GM18909 (cell line): ENCODE measurements around the gene ZFPM1.
A peak's percentile ranks its signal among the peaks of the same experiment; 100 is the strongest.
"Not testable (repeated sequence)": the region's sequence is repeated elsewhere in the genome, so short reads cannot be mapped to it uniquely, and the experiment has no call there.

ENCODE experiments used
- ATAC-seq: cut with Tn5 transposase; IDR thresholded peaks from one replicate; pipeline ENCODE4 v1.9.1; 2021; ENCODE audit warnings: mild to moderate bottlenecking; ENCODE audit not compliant: unreplicated experiment, poor library complexity

ZFPM1 gene

GRCh38 chr16:88477631-88478519 lies 24.8 kb downstream of the ZFPM1 start:
- ATAC-seq = no peak

- no peak for ATAC-seq
These were observed 26.1 kb downstream of the ZFPM1 start for GRCh38 chr16:88478889-88479792.

GRCh38 chr16:88479793-88480760 lies 27.0 kb downstream of the ZFPM1 start:
- peak; percentile 63 for ATAC-seq

GRCh38 chr16:88480829-88481228 lies 27.7 kb downstream of the ZFPM1 start:
- no peak for ATAC-seq

- no peak for ATAC-seq
These were observed 28.8 kb downstream of the ZFPM1 start for GRCh38 chr16:88481851-88482250.

GRCh38 chr16:88482630-88483391 lies 29.7 kb downstream of the ZFPM1 start:
- no peak for ATAC-seq

- ATAC-seq = no peak
These were observed 30.2 kb downstream of the ZFPM1 start for GRCh38 chr16:88483392-88483641.

GRCh38 chr16:88484505-88485365 lies 31.7 kb downstream of the ZFPM1 start:
- no peak for ATAC-seq

- ATAC-seq = not testable (repeated sequence)
These were observed 32.3 kb downstream of the ZFPM1 start for GRCh38 chr16:88485366-88485741.

- ATAC-seq = no peak
These were observed 33.5 kb downstream of the ZFPM1 start for GRCh38 chr16:88486398-88487123.

GRCh38 chr16:88487124-88487432 lies 34.0 kb downstream of the ZFPM1 start:
- no peak for ATAC-seq

GRCh38 chr16:88487920-88488851 lies 35.1 kb downstream of the ZFPM1 start:
- no peak for ATAC-seq

- no peak for ATAC-seq
These were observed 36.2 kb downstream of the ZFPM1 start for GRCh38 chr16:88489163-88489741.

- no peak for ATAC-seq
These were observed 38.0 kb downstream of the ZFPM1 start for GRCh38 chr16:88491001-88491559.

GRCh38 chr16:88491560-88492310 lies 38.7 kb downstream of the ZFPM1 start:
- ATAC-seq = no peak

GRCh38 chr16:88493879-88494278 lies 40.8 kb downstream of the ZFPM1 start:
- ATAC-seq = no peak
